Activated naive CD8-positive, alpha-beta T cell treated with anti-CD3 and anti-CD28 coated beads, Interleukin-2, amount 10 ng/mL, durations not matched to agents 7 days and 5 days (primary cell): ENCODE data around the gene MAB21L1. TPM values are rescaled to one million over a fixed set of nuclear protein-coding genes. Genes with fewer than 3 reads are reported as not detected.

Experiments
- ATAC-seq: fragments of 150-1000 bp; cut with Tn5 transposase; one replicate; pipeline ENCODE4 v1.10.0; 2021; ENCODE audit warnings: low read depth, moderate library complexity
- POLR2A ChIA-PET: fragments of 350-600 bp; sonication (Branson Sonifier 250); formaldehyde crosslinking; loops from one replicate; lab custom pipeline; 2021; ENCODE audit warnings: antibody characterized with exemption; lab: Charles Lee
- DNase-seq: peaks from one replicate; pipeline ENCODE4 v3.0.0; 2021
- H3K27ac Mint-ChIP-seq: one replicate; pipeline ENCODE4 v1.8.0; 2022; ENCODE audit warnings: mild to moderate bottlenecking, mixed read lengths
- H3K27me3 Mint-ChIP-seq: one replicate; pipeline ENCODE4 v1.8.0; 2022; ENCODE audit warnings: mild to moderate bottlenecking, moderate library complexity, mixed read lengths
- H3K36me3 Mint-ChIP-seq: one replicate; pipeline ENCODE4 v1.8.0; 2021; ENCODE audit warnings: mild to moderate bottlenecking, mixed read lengths
- H3K4me1 Mint-ChIP-seq: one replicate; pipeline ENCODE4 v1.8.0; 2021; ENCODE audit warnings: mixed read lengths
- H3K4me3 Mint-ChIP-seq: one replicate; pipeline ENCODE4 v1.8.0; 2022; ENCODE audit warnings: mild to moderate bottlenecking, moderate library complexity, mixed read lengths
- H3K9me3 Mint-ChIP-seq: one replicate; pipeline ENCODE4 v1.8.0; 2021; ENCODE audit warnings: mixed read lengths
- total RNA-seq, 2 experiments: library from RNA; stranded (reverse); gene quantifications; one replicate each; pipeline ENCODE4 v1.2.3, GENCODE V29; 2021

The MAB21L1 gene
- under 1 TPM in 1 of 2 experiments, not detected in 1; 0.09 TPM for total RNA-seq

GRCh38 chr13:35475960-35476943 lies at the start of gene MAB21L1:
Gene MAB21L1 (minus strand): TSS chr13:35476689. CDS start chr13:35476138, 551 bp downstream.
- Mint-ChIP-seq H3K27ac (peak within 1 kb of the TSS; percentile 61), H3K4me1 (peaks cover 44% of the 10 kb centered on the region), H3K27me3 (peaks cover 89% of the 10 kb centered on the region), H3K36me3 (peaks cover 3% of the 10 kb centered on the region), H3K9me3 (no peaks in the 10 kb centered on the region), H3K4me3 (peak within 1 kb of the TSS; percentile 85)
- POLR2A ChIA-PET = interaction anchor here (1.1 kb wide), 1 partner anchor 15 kb away, joined by 3 read pairs; no protein-coding TSS in a partner anchor
- DNase-seq = peak; percentile 40
- peak; percentile 27 for ATAC-seq

GRCh38 chr13:35524171-35524570 lies 47.7 kb upstream of the MAB21L1 start:
- Mint-ChIP-seq H3K36me3 (peaks cover 1% of the 10 kb centered on the region), H3K4me3 (no peak overlapping the region), H3K27ac (no peak overlapping the region), H3K9me3 (no peaks in the 10 kb centered on the region), H3K4me1 (no peaks in the 10 kb centered on the region), H3K27me3 (no peaks in the 10 kb centered on the region)
- ATAC-seq = no peak
- DNase-seq = no peak
- POLR2A ChIA-PET = no interaction called here

GRCh38 chr13:35518337-35518946 lies 42.0 kb upstream of the MAB21L1 start:
- POLR2A ChIA-PET = no interaction called here
- ATAC-seq (no peak), DNase-seq (no peak)
- Mint-ChIP-seq H3K4me3 (no peak overlapping the region), H3K4me1 (no peaks in the 10 kb centered on the region), H3K36me3 (no peaks in the 10 kb centered on the region), H3K27me3 (peaks cover 2% of the 10 kb centered on the region), H3K9me3 (no peaks in the 10 kb centered on the region), H3K27ac (no peak overlapping the region)

GRCh38 chr13:35514801-35515502 lies 38.5 kb upstream of the MAB21L1 start:
- Mint-ChIP-seq H3K36me3 (no peaks in the 10 kb centered on the region), H3K27ac (no peak overlapping the region), H3K27me3 (peaks cover 2% of the 10 kb centered on the region), H3K9me3 (no peaks in the 10 kb centered on the region), H3K4me1 (no peaks in the 10 kb centered on the region), H3K4me3 (no peak overlapping the region)
- POLR2A ChIA-PET = no interaction called here
- no peak for ATAC-seq
- DNase-seq = no peak

- Mint-ChIP-seq H3K9me3 (no peaks in the 10 kb centered on the region), H3K27ac (no peak overlapping the region), H3K4me1 (no peaks in the 10 kb centered on the region), H3K36me3 (no peaks in the 10 kb centered on the region), H3K27me3 (peaks cover 2% of the 10 kb centered on the region), H3K4me3 (no peak overlapping the region)
- DNase-seq (no peak), ATAC-seq (no peak)
- POLR2A ChIA-PET = no interaction called here
These were observed 37.6 kb upstream of the MAB21L1 start for GRCh38 chr13:35514061-35514477.

- Mint-ChIP-seq H3K36me3 (no peaks in the 10 kb centered on the region), H3K27ac (no peak overlapping the region), H3K4me1 (no peaks in the 10 kb centered on the region), H3K9me3 (no peaks in the 10 kb centered on the region), H3K27me3 (peaks cover 2% of the 10 kb centered on the region), H3K4me3 (no peak overlapping the region)
- ATAC-seq = no peak
- no peak for DNase-seq
- POLR2A ChIA-PET = no interaction called here
These were observed 35.9 kb upstream of the MAB21L1 start for GRCh38 chr13:35512271-35512920.

- H3K4me3 Mint-ChIP-seq = no peak overlapping the region
- no peak overlapping the region for H3K27ac Mint-ChIP-seq
- H3K27me3 Mint-ChIP-seq = no peaks in the 10 kb centered on the region
- no peak for DNase-seq
- POLR2A ChIA-PET = no interaction called here
- H3K9me3 Mint-ChIP-seq = no peaks in the 10 kb centered on the region
- ATAC-seq = no peak
- no peaks in the 10 kb centered on the region for H3K4me1 Mint-ChIP-seq
- no peaks in the 10 kb centered on the region for H3K36me3 Mint-ChIP-seq
These were observed 26.0 kb upstream of the MAB21L1 start for GRCh38 chr13:35502456-35502855.

- Mint-ChIP-seq H3K4me3 (no peak overlapping the region), H3K4me1 (no peaks in the 10 kb centered on the region), H3K27me3 (no peaks in the 10 kb centered on the region), H3K27ac (no peak overlapping the region), H3K9me3 (no peaks in the 10 kb centered on the region), H3K36me3 (no peaks in the 10 kb centered on the region)
- POLR2A ChIA-PET = no interaction called here
- DNase-seq (no peak), ATAC-seq (no peak)
These were observed 25.3 kb upstream of the MAB21L1 start for GRCh38 chr13:35501661-35502235.

- Mint-ChIP-seq H3K36me3 (no peaks in the 10 kb centered on the region), H3K27ac (no peak overlapping the region), H3K4me1 (no peaks in the 10 kb centered on the region), H3K9me3 (peaks cover 2% of the 10 kb centered on the region), H3K27me3 (no peaks in the 10 kb centered on the region), H3K4me3 (no peak overlapping the region)
- POLR2A ChIA-PET = no interaction called here
- DNase-seq (no peak), ATAC-seq (no peak)
These were observed 23.7 kb upstream of the MAB21L1 start for GRCh38 chr13:35500144-35500543.

- Mint-ChIP-seq H3K27ac (no peak overlapping the region), H3K4me1 (no peaks in the 10 kb centered on the region), H3K4me3 (no peak overlapping the region), H3K36me3 (no peaks in the 10 kb centered on the region), H3K9me3 (peaks cover 2% of the 10 kb centered on the region), H3K27me3 (no peaks in the 10 kb centered on the region)
- no peak for DNase-seq
- ATAC-seq = no peak
- POLR2A ChIA-PET = no interaction called here
These were observed 23.2 kb upstream of the MAB21L1 start for GRCh38 chr13:35499676-35500075.

- Mint-ChIP-seq H3K4me3 (no peak overlapping the region), H3K27me3 (no peaks in the 10 kb centered on the region), H3K36me3 (no peaks in the 10 kb centered on the region), H3K27ac (no peak overlapping the region), H3K9me3 (peaks cover 2% of the 10 kb centered on the region), H3K4me1 (no peaks in the 10 kb centered on the region)
- POLR2A ChIA-PET = no interaction called here
- DNase-seq (no peak), ATAC-seq (no peak)
These were observed 22.7 kb upstream of the MAB21L1 start for GRCh38 chr13:35499196-35499662.

GRCh38 chr13:35498231-35498630 lies 21.7 kb upstream of the MAB21L1 start:
- H3K4me1 Mint-ChIP-seq = no peaks in the 10 kb centered on the region
- no peak overlapping the region for H3K27ac Mint-ChIP-seq
- POLR2A ChIA-PET = no interaction called here
- H3K4me3 Mint-ChIP-seq = no peak overlapping the region
- peaks cover 3% of the 10 kb centered on the region for H3K9me3 Mint-ChIP-seq
- no peaks in the 10 kb centered on the region for H3K27me3 Mint-ChIP-seq
- no peak for ATAC-seq
- no peak for DNase-seq
- H3K36me3 Mint-ChIP-seq = no peaks in the 10 kb centered on the region
